ENCODE data around the gene TRMT2A.

- TF ChIP-seq CTCF (IDR thresholded peaks at IDR 0.05; ENCODE audit: insufficient read depth, low read length, poor library complexity, severe bottlenecking) (no peak), EZH2phosphoT487 (conservative IDR thresholded peaks at IDR 0.05; ENCODE audit: low read length) (no peak)
Measured at GRCh38 chr22:20062043-20062765, 54.8 kb downstream of the TRMT2A start.

All from SU-DHL-6 (cell line).